Spleen (tissue), 11 donors: ENCODE data around the gene AFAP1. TPM values are rescaled to one million over a fixed set of nuclear protein-coding genes. Genes with fewer than 3 reads are reported as not detected.

Experiments used
- DNase-seq: peaks from one replicate; pipeline ENCODE4 v3.0.0-alpha.2; 2020
- H3K27ac ChIP-seq, 8 donors: fragments of 200-600 bp; sonication (generic) in 7 of 8; 1 replicate in 4 of 8; 2 replicates in 4 of 8; pipeline versions ENCODE4 v1.5.0 to v1.8.0; 2016 to 2021; ENCODE audit warnings: inconsistent platforms in 4 of 8, mild to moderate bottlenecking in 4 of 8, moderate library complexity in 1 of 8
- H3K27me3 ChIP-seq, 7 donors: fragments of 200-600 bp; sonication (generic) in 6 of 7; replicated peaks in 1 of 7; 1 replicate in 4 of 7; 2 replicates in 3 of 7; pipeline versions ENCODE4 v1.5.0 to v1.8.0; 2016 to 2021; ENCODE audit warnings: inconsistent platforms in 3 of 7, mild to moderate bottlenecking in 1 of 7
- H3K36me3 ChIP-seq, 6 donors: fragments of 200-600 bp; sonication (generic) in 5 of 6; 1 replicate in 4 of 6; 2 replicates in 2 of 6; pipeline versions ENCODE4 v1.5.0 to v1.8.0; 2016 to 2021; ENCODE audit warnings: inconsistent platforms in 2 of 6
- H3K4me1 ChIP-seq, 6 donors: fragments of 200-600 bp; sonication (generic) in 5 of 6; 1 replicate in 3 of 6; 2 replicates in 3 of 6; pipeline versions ENCODE4 v1.5.0 to v1.8.0; 2016 to 2021; ENCODE audit warnings: inconsistent platforms in 3 of 6
- H3K4me3 ChIP-seq, 8 donors: fragments of 200-600 bp; sonication (generic) in 7 of 8; 1 replicate in 4 of 8; 2 replicates in 4 of 8; pipeline versions ENCODE4 v1.5.0 to v1.8.0; 2016 to 2021; ENCODE audit warnings: inconsistent platforms in 4 of 8, mild to moderate bottlenecking in 4 of 8, moderate library complexity in 2 of 8
- H3K9me3 ChIP-seq, 8 donors: fragments of 200-600 bp; sonication (generic) in 7 of 8; 1 replicate in 4 of 8; 2 replicates in 4 of 8; pipeline versions ENCODE4 v1.5.0 to v1.8.0; 2016 to 2021; ENCODE audit warnings: inconsistent platforms in 4 of 8
- POLR2A ChIP-seq, 3 donors: fragments of 450-650 bp; IDR thresholded peaks; one replicate each; pipeline ENCODE4 v1.5.1; 2017; ENCODE audit warnings: antibody characterized with exemption in 3 of 3, mild to moderate bottlenecking in 1 of 3
- POLR2AphosphoS5 ChIP-seq, 3 donors: sonication (generic); formaldehyde crosslinking; IDR thresholded peaks; one replicate each; pipeline ENCODE4 v1.5.1; 2017; ENCODE audit warnings: antibody characterized with exemption in 3 of 3
- WGBS, 5 donors: extraction: QIAGEN DNeasy Blood & Tissue Kit in 3 of 5; methylation state at CpG; one replicate each; pipeline versions ENCODE4 v1.1.5 to v1.1.7; 2013 to 2018; 5-methylcytosine and 5-hydroxymethylcytosine counted together
- intact Hi-C: fragments of 100-400 bp; cut with DNase I; formaldehyde crosslinking; loops from one replicate; pipeline ENCODE4 v1.15.0; 2023; ENCODE audit warnings: low total_unique reads
- polyA plus RNA-seq, 3 donors: library from polyadenylated mRNA; stranded (reverse); fragments of 200-250 nt; gene quantifications; one replicate each; pipeline ENCODE4 v1.2.1, GENCODE V29; 2013
- total RNA-seq, 7 donors: library from RNA; depleted of rRNA in 3 of 7; stranded (reverse); fragments of >200 nt in 3 of 7; fragmentation: NEBNext Ultra II Directional in 4 of 7; extraction: Animal tissue kit (Norgen Biotek cat#: 25700) in 4 of 7; gene quantifications; one replicate each; pipeline versions ENCODE4 v1.1.0 to v1.2.1, GENCODE V29; 2016 to 2021
- TF ChIP-seq, protein P1 (sequence below), 11 experiments: fragments of 200-600 bp in 7 of 11; fragments of 450-650 bp in 4 of 11; sonication (generic) in 4 of 11; IDR thresholded peaks in 8 of 11; conservative IDR thresholded peaks in 3 of 11; 1 replicate in 7 of 11; 2 replicates in 4 of 11; pipeline versions ENCODE4 v1.4.0 to v1.8.0; 2016 to 2021; ENCODE audit warnings: antibody characterized with exemption in 11 of 11, inconsistent platforms in 4 of 11, mild to moderate bottlenecking in 1 of 11
- donor health status: healthy with polysubstance abuse.
- donor health status: DM: no; HTN: no; CAD: no; lungs with moderate emphysema.
- donor health status: DM: no; HTN: no; CAD: no.
- donor health status: Bipolar disorder and iron deficiency.
- donor health status: healthy.
- donor health status: DM: no; HTN: no; CAD: no.
- donor health status: DM: yes; HTN: yes; CAD: no.

AFAP1 gene
- total and polyA plus RNA-seq, 10 donors = 1.6 to 29.2 (median 12.1) TPM

DNA sequence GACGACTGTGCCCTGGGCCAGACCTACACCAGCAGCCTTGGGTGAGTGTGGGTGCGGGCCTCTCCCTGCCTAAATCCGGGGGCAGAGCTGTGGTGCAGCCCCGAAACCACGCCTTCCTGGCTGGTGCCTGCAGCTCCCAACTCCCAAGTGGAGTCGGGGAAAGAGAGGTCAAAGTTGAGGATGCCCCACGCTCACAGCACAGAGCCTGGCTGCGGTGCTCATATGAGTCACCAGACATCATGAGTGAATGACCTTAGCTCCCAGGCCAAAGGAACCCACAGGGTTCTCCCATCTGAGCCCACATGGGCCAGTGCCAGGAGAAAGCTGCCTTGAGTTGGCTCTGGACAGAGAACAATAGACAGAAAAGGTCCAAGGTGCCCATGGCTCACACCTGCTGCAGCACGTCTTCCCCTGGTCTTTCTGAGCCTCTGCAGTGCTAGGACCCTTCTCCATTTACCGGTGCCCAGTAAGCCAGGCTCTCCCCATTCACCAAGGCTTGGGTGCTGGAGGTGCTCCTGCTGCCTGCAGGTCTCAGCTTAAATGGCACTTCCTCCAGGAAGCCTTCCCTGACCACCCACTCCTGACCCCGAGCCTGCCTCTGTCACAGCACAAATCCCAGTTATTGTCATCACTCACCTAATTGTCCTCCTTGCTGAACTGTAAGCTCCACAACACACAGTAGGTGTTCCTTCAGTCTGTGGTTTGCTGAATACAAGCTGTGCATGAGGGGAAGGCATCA lies 224.2 kb downstream of the AFAP1 start:
- peaks cover 0 to 45% (median 13%) of the 10 kb centered on the region in 7 donors for H3K27me3 ChIP-seq
- H3K36me3 ChIP-seq = no peaks in the 10 kb centered on the region
- DNase-seq = no peak
- no peak overlapping the region for H3K4me3 ChIP-seq
- peaks cover 0 to 9% (median 6%) of the 10 kb centered on the region in 8 donors for H3K9me3 ChIP-seq
- peaks cover 0 to 7% (median 4%) of the 10 kb centered on the region in 6 donors for H3K4me1 ChIP-seq
- WGBS, 5 donors = 77 to 89% (median 87%) methylated on average over 9 to 11 of the region's 11 CpGs
- TF ChIP-seq POLR2A (IDR thresholded peaks at IDR 0.05) = no peak
- no peak for TF ChIP-seq POLR2AphosphoS5 (IDR thresholded peaks at IDR 0.05)
- TF ChIP-seq, protein P1, sequence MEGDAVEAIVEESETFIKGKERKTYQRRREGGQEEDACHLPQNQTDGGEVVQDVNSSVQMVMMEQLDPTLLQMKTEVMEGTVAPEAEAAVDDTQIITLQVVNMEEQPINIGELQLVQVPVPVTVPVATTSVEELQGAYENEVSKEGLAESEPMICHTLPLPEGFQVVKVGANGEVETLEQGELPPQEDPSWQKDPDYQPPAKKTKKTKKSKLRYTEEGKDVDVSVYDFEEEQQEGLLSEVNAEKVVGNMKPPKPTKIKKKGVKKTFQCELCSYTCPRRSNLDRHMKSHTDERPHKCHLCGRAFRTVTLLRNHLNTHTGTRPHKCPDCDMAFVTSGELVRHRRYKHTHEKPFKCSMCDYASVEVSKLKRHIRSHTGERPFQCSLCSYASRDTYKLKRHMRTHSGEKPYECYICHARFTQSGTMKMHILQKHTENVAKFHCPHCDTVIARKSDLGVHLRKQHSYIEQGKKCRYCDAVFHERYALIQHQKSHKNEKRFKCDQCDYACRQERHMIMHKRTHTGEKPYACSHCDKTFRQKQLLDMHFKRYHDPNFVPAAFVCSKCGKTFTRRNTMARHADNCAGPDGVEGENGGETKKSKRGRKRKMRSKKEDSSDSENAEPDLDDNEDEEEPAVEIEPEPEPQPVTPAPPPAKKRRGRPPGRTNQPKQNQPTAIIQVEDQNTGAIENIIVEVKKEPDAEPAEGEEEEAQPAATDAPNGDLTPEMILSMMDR (IDR thresholded peaks at IDR 0.05 in 8 of 11, conservative IDR thresholded peaks at IDR 0.05 in 3 of 11) = no peak
- intact Hi-C loops = loop anchor here (5.0 kb wide), 1 partner anchor 523 kb away; the partner anchor contains the start of gene SORCS2
- H3K27ac ChIP-seq = no peak overlapping the region

DNA sequence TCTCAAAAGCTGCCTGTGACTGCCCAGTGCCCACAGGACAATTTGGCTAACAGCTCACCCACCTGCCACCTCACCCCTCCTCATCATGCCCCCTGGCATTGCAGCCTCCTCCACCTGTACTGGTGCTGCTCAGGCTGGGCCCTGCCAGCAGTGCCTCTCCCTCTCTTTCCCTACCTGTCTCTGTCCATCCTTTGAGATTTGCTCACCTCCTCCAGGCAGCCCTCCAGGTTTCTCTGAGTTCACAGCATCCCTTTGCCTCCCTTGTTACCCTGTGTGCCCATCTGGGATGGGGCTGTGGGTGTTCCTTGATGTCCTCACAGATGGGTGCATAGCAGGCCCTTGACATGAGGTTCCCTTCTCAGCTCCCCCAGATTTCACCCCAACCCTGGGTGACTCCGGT lies 224.9 kb downstream of the AFAP1 start:
- intact Hi-C loops = loop anchor here (5.0 kb wide), 1 partner anchor 522 kb away; the partner anchor contains the start of gene SORCS2
- no peak for DNase-seq
- H3K36me3 ChIP-seq = no peaks in the 10 kb centered on the region
- H3K27me3 ChIP-seq = peaks cover 0 to 37% (median 11%) of the 10 kb centered on the region in 7 donors
- peaks cover 0 to 7% (median 4%) of the 10 kb centered on the region in 6 donors for H3K4me1 ChIP-seq
- H3K27ac ChIP-seq = no peak overlapping the region
- H3K4me3 ChIP-seq = no peak overlapping the region
- H3K9me3 ChIP-seq = peaks cover 0 to 9% (median 6%) of the 10 kb centered on the region in 8 donors
- no peak for TF ChIP-seq POLR2AphosphoS5 (IDR thresholded peaks at IDR 0.05)
- TF ChIP-seq, protein P1 (IDR thresholded peaks at IDR 0.05 in 8 of 11, conservative IDR thresholded peaks at IDR 0.05 in 3 of 11) = no peak
- TF ChIP-seq POLR2A (IDR thresholded peaks at IDR 0.05) = no peak
- WGBS, 5 donors = 76 to 95% (median 88%) methylated on average over 1 of the region's 1 CpG

DNA sequence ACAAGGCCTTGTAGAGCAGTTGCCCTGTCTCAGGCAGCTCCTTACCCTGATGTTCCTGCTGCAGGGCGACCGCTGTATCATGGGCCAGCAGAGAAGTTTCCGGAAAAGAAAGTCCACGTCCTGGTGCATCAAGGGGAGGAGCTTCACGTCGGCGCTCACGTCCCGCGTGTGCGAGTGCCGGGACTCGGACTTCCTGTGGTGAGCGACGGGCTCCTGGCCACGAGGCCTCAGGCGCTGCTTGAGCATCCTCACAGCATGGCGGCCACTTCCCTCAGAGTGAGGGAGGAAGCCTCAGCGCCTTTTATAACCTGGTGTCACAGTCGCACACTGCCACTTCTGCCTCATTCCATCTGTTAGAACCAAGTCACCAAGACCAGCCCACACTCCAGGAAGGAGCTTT lies 225.5 kb downstream of the AFAP1 start:
- intact Hi-C loops = no loop called here
- TF ChIP-seq POLR2A (IDR thresholded peaks at IDR 0.05) = no peak
- TF ChIP-seq POLR2AphosphoS5 (IDR thresholded peaks at IDR 0.05) = no peak
- TF ChIP-seq, protein P1 (IDR thresholded peaks at IDR 0.05 in 8 of 11, conservative IDR thresholded peaks at IDR 0.05 in 3 of 11) = no peak
- no peak for DNase-seq
- no peaks in the 10 kb centered on the region for H3K36me3 ChIP-seq
- 87 to 95% (median 93%) methylated on average over 20 of the region's 20 CpGs for WGBS, 5 donors
- H3K4me1 ChIP-seq = peaks cover 0 to 2% (median under 1%) of the 10 kb centered on the region in 6 donors
- peaks cover 0 to 32% (median 6%) of the 10 kb centered on the region in 7 donors for H3K27me3 ChIP-seq
- peaks cover 0 to 9% (median 6%) of the 10 kb centered on the region in 8 donors for H3K9me3 ChIP-seq
- no peak overlapping the region for H3K4me3 ChIP-seq
- H3K27ac ChIP-seq = no peak overlapping the region

DNA sequence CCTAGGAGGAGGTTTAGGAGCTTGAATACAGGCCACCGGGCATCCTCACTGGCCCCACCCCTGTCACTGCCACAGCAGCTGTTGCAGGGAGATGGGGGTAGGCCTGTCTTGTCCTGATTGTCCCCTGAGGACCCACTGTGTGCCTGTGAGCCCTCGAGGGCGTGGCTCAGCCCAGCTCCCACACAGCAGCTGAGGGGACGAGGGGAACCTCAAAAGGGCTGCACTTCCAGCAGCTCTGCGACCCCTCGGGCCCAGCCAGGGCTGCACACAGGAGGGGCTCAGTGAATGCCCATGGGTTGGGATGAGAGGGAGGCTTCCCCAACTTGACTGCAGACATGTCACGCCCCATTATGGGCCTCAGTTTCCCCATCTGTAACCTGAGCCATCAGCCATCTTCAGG lies 225.9 kb downstream of the AFAP1 start:
- Histone ChIP-seq H3K4me1 (no peaks in the 10 kb centered on the region), H3K27ac (no peak overlapping the region), H3K27me3 (peaks cover 0 to 28% (median 3%) of the 10 kb centered on the region in 7 donors), H3K4me3 (no peak overlapping the region), H3K36me3 (no peaks in the 10 kb centered on the region), H3K9me3 (peaks cover 0 to 9% (median 6%) of the 10 kb centered on the region in 8 donors)
- intact Hi-C loops = no loop called here
- DNase-seq = no peak
- TF ChIP-seq POLR2A (IDR thresholded peaks at IDR 0.05) (no peak), POLR2AphosphoS5 (IDR thresholded peaks at IDR 0.05) (no peak)
- TF ChIP-seq, protein P1 (IDR thresholded peaks at IDR 0.05 in 8 of 11, conservative IDR thresholded peaks at IDR 0.05 in 3 of 11) = no peak
- WGBS, 5 donors = 70 to 85% (median 82%) methylated on average over 2 to 7 of the region's 7 CpGs
